TTC549 (cell line): ENCODE data around the gene THAP5.

Experiments used
- FAIRE-seq: peaks from 2 replicates; lab custom pipeline; 2012; peaks lifted over from hg19 to GRCh38; lab: Jason Lieb, UNC

Gene THAP5

GRCh38 chr7:108529341-108529740 lies 40.2 kb downstream of the THAP5 start:
- no peak for FAIRE-seq

DNA sequence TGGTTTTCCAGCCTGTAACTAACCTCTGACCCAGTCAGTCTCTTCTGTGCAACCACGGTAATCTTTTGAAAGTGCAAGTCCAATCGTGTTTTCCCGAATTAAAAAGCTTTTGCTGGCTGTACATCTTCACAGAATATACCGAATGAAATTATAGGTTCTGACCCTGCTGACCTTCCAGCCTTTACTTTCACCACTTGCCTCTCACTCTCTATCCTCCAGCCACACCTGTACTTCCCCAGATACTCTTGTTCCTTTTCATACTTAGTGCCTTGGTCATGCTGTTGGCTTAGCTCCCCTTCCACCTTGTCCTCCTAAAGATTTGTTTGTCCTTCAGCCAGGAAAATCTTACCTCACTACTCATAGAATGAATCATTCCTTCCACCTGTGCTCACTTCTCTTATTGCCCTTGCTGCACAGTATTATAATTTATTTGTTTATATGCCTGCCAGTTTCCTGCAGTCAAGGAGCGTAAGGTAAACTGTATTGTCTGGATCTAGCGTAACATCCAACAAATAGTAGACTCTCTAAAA lies 41.3 kb downstream of the THAP5 start:
- no peak for FAIRE-seq

DNA sequence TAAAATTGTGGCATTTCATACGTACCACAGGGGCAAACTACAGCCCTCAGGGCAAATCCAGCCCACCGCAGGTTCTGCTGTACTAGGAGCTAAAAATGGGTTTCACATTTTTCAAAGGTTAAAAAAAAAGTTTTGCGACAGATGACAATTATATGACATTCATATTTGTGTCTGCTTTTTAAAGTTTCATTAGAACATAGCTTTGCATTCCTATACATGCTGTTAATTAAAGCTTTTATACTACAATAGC lies 42.8 kb downstream of the THAP5 start:
- no peak for FAIRE-seq

DNA sequence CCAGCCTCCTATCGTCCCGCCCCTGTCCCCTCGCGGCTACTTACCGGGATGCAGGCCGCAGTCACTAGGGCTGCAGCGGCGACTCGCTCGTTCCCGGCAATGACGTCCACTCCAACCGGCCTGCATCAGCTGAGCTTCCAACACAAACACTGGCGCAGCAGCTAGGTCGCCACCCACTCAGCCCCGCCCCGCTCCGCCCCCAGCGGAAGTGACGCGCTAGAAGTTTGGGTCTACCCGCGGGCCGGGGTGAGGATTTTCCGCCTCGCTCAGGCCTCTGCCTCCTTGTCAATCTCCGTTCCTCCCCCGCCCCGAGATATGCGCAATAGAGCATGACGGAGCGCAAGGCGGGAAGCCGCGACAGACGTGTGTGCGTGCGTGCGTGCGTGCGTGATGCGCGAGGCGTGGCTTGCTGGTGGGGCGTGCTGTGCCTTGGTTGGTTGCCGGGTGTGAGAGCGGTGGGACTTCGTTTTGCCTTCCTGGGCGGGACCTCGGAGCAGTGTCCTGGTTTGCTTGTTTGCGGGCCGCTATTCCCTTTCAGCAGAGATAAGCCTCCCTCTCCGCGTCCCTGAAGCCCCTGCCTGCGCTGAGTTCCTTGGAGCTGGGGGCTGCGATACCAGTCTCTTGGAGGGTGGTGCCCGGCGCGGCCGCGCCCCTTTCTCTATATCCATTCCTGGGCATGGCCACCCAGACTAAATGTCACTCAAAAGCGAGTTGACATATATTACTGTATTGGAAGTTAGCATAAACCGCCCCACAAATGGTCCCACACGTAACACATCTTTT lies 43.3 kb downstream of the THAP5 start, which contains the start of gene PNPLA8:
TSS of gene PNPLA8 (minus strand) at position 151 of the 783 bp plus-strand sequence. CDS start 10,644 bp downstream, outside the sequence.
- FAIRE-seq: peak; percentile 87

DNA sequence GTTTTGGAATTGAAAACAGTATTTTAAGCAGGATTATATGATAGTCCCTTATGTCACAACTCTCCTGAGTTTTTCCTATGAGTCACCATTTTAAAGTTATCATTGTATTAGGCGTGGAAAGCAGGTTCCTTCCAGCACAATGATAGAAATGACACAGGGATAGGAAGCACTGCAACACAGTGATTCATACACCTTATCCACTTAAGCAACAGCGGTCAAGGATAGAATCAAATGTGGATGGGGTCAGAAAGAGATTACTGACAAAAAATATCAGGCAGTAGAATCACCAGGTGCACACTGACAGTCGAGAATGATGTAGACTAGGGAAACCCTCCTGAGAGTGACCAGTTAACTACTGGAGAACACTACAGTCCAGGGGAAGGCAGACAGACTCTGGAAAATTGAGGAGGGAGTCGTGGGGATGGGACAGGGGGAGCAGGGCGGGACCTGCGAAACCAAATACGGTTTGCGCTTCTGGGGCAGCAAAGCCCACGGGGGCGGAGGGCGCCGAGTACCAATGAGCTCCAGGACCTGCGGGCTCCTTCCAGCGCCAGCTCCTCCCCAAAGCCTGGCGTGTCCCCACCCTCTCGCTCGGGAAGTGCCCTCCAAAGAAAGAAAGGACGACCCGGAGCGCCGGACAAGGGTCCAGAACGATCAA lies 44.0 kb downstream of the THAP5 start:
- no peak for FAIRE-seq

- FAIRE-seq: no peak
Observed at GRCh38 chr7:108522780-108523179, 46.7 kb downstream of the THAP5 start.

- FAIRE-seq: no peak
Observed at GRCh38 chr7:108517951-108518350, 51.6 kb downstream of the THAP5 start.

- FAIRE-seq: no peak
Observed at GRCh38 chr7:108515630-108516029, 53.9 kb downstream of the THAP5 start.

GRCh38 chr7:108515013-108515412 lies 54.5 kb downstream of the THAP5 start:
- FAIRE-seq: no peak
